ENCODE data around the gene PLCE1. TPM values are rescaled to one million over a fixed set of nuclear protein-coding genes. Genes with fewer than 3 reads are reported as not detected.

The PLCE1 gene
- total and polyA plus RNA-seq, 2 of the 4 experiments (the other 2 are of a cell fraction): 2.2 to 4.5 TPM

- TF ChIP-seq MAFK (IDR thresholded peaks at IDR 0.05; ENCODE audit: low read depth, low read length) (no peak), RFX5 (IDR thresholded peaks at IDR 0.05; ENCODE audit: low read depth, low read length) (no peak), RAD21 (IDR thresholded peaks at IDR 0.05; ENCODE audit: low read length) (no peak), NFE2L2 (IDR thresholded peaks at IDR 0.05; ENCODE audit: low read depth, low read length) (no peak), USF2 (IDR thresholded peaks at IDR 0.05; ENCODE audit: low read depth, low read length) (no peak), MAZ (IDR thresholded peaks at IDR 0.05; ENCODE audit: borderline replicate concordance, low read depth, low read length) (no peak), SMC3 (IDR thresholded peaks at IDR 0.05; ENCODE audit: low read depth, low read length) (no peak), CHD1 (IDR thresholded peaks at IDR 0.05; ENCODE audit: low read depth, low read length) (no peak), CEBPB (IDR thresholded peaks at IDR 0.05; ENCODE audit: low read depth, low read length) (no peak), FOS (IDR thresholded peaks at IDR 0.05; ENCODE audit: low read depth, low read length) (no peak), ELK1 (IDR thresholded peaks at IDR 0.05; ENCODE audit: borderline replicate concordance, low read depth, low read length) (no peak), MXI1 (IDR thresholded peaks at IDR 0.05; ENCODE audit: borderline replicate concordance, low read depth, low read length) (no peak), POLR2A (IDR thresholded peaks at IDR 0.05; ENCODE audit: low read depth, low read length) (no peak), RCOR1 (IDR thresholded peaks at IDR 0.05; ENCODE audit: insufficient replicate concordance, low read length) (no peak), BHLHE40 (IDR thresholded peaks at IDR 0.05; ENCODE audit: low read depth, low read length) (no peak)
- TF ChIP-seq, protein P1, sequence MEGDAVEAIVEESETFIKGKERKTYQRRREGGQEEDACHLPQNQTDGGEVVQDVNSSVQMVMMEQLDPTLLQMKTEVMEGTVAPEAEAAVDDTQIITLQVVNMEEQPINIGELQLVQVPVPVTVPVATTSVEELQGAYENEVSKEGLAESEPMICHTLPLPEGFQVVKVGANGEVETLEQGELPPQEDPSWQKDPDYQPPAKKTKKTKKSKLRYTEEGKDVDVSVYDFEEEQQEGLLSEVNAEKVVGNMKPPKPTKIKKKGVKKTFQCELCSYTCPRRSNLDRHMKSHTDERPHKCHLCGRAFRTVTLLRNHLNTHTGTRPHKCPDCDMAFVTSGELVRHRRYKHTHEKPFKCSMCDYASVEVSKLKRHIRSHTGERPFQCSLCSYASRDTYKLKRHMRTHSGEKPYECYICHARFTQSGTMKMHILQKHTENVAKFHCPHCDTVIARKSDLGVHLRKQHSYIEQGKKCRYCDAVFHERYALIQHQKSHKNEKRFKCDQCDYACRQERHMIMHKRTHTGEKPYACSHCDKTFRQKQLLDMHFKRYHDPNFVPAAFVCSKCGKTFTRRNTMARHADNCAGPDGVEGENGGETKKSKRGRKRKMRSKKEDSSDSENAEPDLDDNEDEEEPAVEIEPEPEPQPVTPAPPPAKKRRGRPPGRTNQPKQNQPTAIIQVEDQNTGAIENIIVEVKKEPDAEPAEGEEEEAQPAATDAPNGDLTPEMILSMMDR (conservative IDR thresholded peaks at IDR 0.05; ENCODE audit: low read depth, low read length): no peak
- no peak for ATAC-seq (ENCODE audit: low read depth)
- DNase-seq: no peak
- Histone ChIP-seq H3K9me3 (ENCODE audit: control insufficient read depth, insufficient read depth, low read length) (no peaks in the 10 kb centered on the region), H2AK9ac (replicated peaks; ENCODE audit: low read depth, low read length, poor library complexity) (no peak overlapping the region), H4K20me1 (ENCODE audit: insufficient read depth, low read length) (no peaks in the 10 kb centered on the region), H3K9ac (ENCODE audit: low read depth, low read length) (no peak overlapping the region), H3K18ac (ENCODE audit: low read depth, low read length) (no peak overlapping the region), H3K4me1 (ENCODE audit: control insufficient read depth, insufficient read depth, low read length) (no peaks in the 10 kb centered on the region), H4K5ac (ENCODE audit: low read depth, low read length) (no peak overlapping the region), H3K4ac (ENCODE audit: low read depth, low read length) (no peak overlapping the region), H4K91ac (ENCODE audit: insufficient read depth, low read depth, low read length) (no peak overlapping the region), H2BK20ac (ENCODE audit: low read depth, low read length) (no peak overlapping the region), H3K4me2 (ENCODE audit: low read depth, low read length) (no peak overlapping the region), H2BK15ac (ENCODE audit: low read depth, low read length) (no peak overlapping the region), H3K9me1 (ENCODE audit: insufficient read depth, low read length) (no peaks in the 10 kb centered on the region), H3K14ac (replicated peaks; ENCODE audit: low read depth, low read length) (no peak overlapping the region), H3K56ac (ENCODE audit: extremely low read depth, insufficient read depth, low read length) (no peak overlapping the region), H3K27ac (ENCODE audit: insufficient read depth, low read length) (no peak overlapping the region), H2AK5ac (ENCODE audit: low read depth, low read length) (no peak overlapping the region), H2AFZ (replicated peaks; ENCODE audit: low read length, poor library complexity) (no peak overlapping the region), H3K36me3 (ENCODE audit: control insufficient read depth, insufficient read depth, low read length) (no peaks in the 10 kb centered on the region), H2BK120ac (ENCODE audit: low read depth, low read length) (no peak overlapping the region), H3K79me1 (ENCODE audit: low read depth in 1 of 2, low read length in 2 of 2) (no peaks in the 10 kb centered on the region), H3K27me3 (ENCODE audit: control insufficient read depth, insufficient read depth, low read length) (no peaks in the 10 kb centered on the region), H3K23ac (ENCODE audit: low read depth, low read length) (no peak overlapping the region), H4K8ac (ENCODE audit: low read depth in 2 of 2, low read length in 2 of 2) (no peak overlapping the region), H3K4me3 (ENCODE audit: insufficient read depth, low read depth, low read length) (no peak overlapping the region), H2BK5ac (ENCODE audit: low read depth, low read length, poor library complexity, severe bottlenecking) (no peak overlapping the region)
- dilution Hi-C loops (cut with HindIII; ENCODE audit: low sequenced_read_pairs, unreplicated experiment): no loop called here
- ChIA-PET CTCF (no interaction called here), POLR2A (ENCODE audit: unreplicated experiment) (no interaction called here)
- no CpG with 5 or more reads among the region's 3 CpGs for WGBS, 2 experiments (ENCODE audit: extremely low coverage in 2 of 2, insufficient read length in 1 of 2)
- intact Hi-C loops (cut with micrococcal nuclease): no loop called here
- in situ Hi-C loops (cut with MboI; ENCODE audit: low sequenced_read_pairs): no loop called here
- BruUV-seq (replicated peaks): no TSS peak
Observed at GRCh38 chr10:94018107-94018506, 24.4 kb downstream of the PLCE1 start.
